GM19193 (cell line): ENCODE measurements around the gene FGD5.

Source experiments
- POLR2A ChIP-seq: IDR thresholded peaks from 4 replicates; pipeline ENCODE4 v1.6.1; 2011; ENCODE audit not compliant: insufficient read depth, insufficient read length; ENCODE audit errors: extremely low read depth

The FGD5 gene, protein sequence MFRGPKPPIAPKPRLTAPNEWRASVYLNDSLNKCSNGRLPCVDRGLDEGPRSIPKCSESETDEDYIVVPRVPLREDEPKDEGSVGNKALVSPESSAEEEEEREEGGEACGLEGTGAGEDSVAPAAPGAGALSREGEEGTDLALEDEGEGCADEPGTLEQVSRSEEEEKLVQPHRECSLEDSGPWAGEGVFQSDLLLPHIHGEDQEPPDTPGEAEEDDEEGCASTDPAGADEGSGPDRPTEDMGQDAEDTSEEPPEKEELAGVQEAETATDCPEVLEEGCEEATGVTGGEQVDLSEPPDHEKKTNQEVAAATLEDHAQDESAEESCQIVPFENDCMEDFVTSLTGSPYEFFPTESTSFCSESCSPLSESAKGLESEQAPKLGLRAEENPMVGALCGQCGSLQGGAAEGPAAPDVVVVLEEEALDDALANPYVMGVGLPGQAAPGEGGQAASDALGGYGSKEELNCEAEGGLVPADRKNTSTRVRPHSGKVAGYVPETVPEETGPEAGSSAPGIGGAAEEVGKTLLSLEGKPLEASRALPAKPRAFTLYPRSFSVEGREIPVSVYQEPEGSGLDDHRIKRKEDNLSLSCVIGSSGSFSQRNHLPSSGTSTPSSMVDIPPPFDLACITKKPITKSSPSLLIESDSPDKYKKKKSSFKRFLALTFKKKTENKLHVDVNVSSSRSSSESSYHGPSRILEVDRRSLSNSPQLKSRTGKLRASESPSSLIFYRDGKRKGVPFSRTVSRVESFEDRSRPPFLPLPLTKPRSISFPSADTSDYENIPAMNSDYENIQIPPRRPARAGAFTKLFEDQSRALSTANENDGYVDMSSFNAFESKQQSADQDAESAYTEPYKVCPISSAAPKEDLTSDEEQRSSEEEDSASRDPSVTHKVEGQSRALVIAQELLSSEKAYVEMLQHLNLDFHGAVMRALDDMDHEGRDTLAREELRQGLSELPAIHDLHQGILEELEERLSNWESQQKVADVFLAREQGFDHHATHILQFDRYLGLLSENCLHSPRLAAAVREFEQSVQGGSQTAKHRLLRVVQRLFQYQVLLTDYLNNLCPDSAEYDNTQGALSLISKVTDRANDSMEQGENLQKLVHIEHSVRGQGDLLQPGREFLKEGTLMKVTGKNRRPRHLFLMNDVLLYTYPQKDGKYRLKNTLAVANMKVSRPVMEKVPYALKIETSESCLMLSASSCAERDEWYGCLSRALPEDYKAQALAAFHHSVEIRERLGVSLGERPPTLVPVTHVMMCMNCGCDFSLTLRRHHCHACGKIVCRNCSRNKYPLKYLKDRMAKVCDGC (N-terminal part only)

DNA sequence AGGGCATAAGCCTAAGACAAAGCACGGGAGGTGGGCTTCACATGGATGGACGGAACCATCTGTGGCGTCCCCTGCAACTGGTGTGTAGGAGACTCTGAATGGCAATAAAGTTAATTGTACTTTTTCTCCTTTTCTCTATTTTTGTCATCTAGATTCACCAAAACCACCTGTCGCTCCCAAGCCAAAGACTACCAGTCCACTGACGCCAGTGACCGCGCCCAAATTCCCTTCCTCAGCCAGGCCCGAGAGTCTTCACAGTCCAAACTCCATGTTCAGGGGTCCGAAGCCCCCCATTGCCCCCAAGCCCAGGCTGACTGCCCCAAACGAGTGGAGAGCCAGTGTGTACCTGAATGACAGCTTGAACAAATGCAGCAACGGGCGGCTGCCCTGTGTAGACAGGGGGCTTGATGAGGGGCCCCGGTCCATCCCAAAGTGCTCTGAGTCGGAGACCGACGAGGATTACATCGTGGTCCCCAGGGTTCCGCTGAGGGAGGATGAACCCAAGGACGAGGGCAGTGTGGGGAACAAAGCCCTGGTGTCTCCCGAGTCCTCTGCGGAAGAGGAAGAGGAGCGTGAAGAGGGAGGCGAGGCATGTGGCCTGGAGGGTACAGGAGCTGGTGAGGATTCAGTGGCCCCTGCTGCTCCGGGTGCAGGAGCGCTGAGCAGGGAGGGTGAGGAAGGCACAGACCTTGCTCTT is at the start of gene FGD5:
Gene FGD5 (plus strand): TSS at position 159 of the 697 bp plus-strand sequence. CDS start 110 bp downstream, at position 269.
- no peak for TF ChIP-seq POLR2A

DNA sequence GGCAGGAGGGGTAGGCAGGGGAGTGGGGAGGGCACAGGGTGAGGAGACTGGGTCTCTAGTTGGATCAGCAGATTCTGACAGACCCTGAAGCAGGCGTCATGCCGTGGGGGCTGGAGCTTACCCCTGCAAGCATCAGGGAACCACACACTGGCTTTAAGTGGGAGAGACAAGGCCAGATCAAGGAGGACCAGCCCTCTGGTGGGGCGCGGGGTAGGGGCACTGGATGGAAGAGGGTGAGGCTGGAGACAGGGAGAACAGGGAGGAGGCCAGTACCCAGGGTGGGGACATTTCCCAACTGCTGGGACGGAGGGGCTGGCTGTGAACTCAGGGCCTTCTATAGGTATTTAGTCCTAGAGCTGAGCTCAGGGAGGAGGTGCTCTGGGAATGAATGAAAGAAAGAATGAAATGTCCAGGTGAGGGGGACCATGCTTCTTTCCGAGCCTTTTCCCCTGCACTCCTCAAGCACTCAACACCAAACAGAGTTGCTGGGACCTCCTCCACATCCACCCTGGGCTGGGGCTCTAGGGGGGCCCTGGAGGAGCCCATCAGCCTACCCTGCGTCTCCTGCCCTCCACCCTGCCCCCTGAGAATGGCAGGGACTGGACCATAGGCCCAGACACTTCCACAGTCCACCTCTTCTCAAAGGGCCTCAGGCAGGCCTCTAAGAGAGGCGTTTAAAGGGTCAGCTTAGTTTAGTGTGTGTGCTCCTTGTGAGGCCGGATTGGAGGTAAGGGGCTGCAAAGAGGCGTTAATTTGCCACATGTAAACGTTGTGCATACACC is 49.0 kb upstream of the FGD5 start:
- no peak for TF ChIP-seq POLR2A

DNA sequence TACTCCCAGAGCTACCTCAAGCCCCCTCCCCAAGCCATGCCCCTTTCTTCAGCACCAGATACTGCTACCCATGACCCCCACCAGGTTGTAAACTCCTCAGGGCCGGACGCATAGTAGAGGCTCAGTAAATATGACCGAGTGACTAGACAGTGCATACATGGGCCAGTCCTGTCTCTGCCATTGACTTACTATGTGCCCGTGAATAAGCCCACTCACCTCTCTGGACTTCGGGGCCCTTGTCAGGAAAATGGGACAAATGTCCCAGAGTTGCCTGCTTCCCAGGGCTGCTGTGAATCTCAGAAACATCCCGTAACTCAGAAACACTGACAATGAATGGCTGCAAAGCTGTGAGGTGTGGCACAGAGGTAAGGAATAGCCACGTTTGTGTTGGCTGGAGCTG is 48.2 kb upstream of the FGD5 start:
- no peak for TF ChIP-seq POLR2A

DNA sequence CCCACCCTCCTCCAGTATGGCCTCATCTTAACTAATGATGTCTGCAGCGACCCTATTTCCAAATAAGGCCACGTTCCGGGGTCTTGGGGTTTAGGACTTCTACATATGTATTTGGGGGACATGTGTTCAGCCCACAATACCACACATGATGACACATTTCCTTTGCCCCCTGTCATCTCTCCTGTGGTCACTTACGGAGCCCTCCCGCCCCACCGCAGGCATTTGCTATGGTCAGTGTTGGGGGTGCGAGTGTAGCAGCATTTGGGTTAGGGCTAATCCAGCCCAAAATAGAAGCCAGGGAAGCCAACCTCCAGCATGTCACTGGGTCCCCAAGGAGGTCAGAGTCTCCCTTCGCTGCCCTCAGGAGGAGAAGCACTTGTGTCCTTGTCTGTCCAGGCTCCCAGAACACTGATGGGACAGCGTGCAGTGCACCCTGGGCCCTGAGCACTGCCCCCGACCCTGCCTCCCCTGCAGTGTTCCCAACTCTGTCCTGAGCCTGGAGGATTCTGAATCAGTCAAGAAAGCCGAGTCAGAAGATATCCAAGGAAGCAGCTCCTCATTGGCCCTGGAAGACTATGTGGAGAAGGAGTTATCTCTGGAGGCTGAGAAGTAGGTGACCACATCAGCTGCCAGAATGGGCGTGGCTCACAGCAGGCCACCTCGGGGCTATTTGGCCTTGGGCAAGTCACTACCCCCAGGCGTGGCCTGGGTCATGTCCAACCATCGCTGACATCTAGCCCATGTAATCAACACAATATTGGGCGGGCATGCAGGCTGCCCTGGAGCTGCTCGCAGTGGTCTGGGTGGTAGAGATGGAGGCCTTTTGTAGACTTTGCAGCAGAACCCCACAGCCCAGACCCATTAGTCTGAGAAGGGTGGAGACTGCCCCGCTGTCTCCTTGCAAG is 46.9 kb upstream of the FGD5 start:
- no peak for TF ChIP-seq POLR2A

DNA sequence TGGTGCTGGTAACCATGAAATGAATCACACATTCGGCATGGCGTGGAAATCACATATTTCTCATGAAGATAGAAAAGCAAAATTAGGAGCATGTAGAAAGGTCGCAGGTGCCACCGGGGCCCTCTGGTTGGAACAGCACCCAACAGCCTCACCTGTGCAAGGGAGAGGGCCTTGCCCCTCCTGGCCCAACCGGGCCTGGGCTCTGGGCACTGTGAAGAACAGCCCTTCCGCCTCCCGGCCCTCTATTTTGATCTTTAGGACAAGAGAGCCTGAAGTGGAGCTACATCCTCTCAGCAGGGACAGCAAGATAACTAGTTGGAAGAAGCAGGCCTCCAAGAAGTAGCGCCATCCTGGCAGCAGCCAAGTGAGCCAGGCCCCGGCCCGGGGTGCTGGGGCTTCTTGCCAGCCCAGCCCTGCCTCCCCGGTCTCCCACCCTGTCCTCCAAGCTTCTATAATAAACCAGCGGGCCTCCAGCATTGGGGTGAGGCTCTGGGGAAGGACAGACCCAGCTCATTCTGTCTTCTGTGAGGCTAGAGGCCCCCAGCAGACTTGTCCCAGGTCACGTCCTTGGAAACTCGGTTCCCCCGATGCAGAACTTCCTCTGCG is 46.1 kb upstream of the FGD5 start:
- TF ChIP-seq POLR2A = no peak

DNA sequence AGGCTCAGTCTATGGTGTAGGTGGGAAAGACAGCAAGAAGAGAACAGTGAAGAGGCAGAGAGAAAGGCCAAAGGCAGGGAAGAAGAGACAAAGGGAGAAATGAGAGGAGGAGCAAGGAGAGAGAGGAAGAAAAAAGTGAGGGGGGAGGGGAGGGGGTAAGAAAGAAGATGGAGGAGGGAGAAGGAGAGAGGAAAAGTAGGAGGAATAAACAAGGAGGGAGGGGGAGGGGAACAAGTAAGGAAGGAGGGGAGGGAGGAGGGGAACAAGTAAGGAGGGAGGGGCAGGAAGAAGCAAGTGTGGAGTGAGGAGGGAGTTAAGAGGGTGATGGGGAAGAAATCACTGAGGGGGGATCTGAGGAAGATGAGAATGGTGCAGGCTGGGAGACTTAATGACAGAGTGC is 45.5 kb upstream of the FGD5 start:
- TF ChIP-seq POLR2A = no peak

DNA sequence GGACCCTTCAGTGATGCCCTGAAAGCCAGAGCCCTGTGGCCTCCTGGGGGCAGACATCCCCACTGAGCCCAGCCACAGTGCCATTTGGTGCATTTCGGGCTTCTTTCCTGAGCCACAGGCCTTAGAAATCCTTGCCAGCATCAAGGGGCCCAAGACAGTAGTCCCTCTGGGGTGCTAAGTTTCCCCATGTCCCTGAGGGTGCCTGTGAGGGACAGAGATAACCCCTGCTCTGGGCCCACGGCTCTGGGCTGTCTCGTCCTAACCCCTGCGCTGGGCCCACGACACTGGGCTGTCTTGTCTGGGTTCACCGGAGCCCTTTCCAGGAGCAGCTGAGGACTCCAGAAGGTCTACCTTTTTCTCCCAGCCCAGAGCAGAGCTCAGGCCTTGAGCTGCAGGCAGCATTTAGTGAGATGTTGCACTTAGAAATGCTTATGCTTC is 45.1 kb upstream of the FGD5 start:
- TF ChIP-seq POLR2A = no peak

DNA sequence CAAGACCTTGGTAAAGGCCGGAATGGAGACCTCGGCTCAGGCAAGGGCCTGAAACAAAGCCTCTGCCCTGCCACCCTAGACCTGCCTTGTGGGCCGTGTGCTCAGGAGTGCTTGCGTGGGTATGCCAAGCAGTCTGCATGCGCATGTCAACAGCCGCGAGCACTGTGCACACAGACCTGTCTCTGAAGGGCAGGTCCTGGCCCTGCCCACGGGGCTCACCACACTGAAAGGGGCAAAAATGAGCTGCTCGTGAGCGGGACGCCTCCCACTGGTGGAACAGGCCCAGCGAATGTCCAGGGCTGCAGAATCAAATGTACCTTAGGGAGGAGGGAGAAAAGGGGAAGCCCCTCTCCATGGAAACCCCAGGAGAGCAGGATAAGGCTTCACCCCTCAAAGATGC is 44.3 kb upstream of the FGD5 start:
- TF ChIP-seq POLR2A = no peak

DNA sequence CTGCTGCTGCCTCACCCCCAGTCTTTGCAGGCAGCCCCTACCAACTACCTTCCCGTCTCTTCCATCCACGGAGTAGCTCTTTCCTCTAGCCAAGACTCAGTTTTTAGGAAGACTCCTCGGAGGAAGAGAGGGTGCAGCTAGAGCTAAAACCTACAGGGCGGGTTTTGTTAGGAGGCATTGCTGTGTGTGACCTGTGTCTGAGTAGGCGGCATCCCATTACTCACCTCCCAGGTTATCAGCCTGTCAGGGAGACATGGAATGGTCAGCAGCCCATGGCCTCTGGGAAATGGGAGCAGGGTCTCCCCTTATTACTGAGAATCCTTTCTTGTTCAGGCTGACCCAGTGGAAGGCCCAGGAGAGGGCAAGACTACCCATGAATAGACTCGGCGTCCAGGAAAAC is 43.8 kb upstream of the FGD5 start:
- no peak for TF ChIP-seq POLR2A

DNA sequence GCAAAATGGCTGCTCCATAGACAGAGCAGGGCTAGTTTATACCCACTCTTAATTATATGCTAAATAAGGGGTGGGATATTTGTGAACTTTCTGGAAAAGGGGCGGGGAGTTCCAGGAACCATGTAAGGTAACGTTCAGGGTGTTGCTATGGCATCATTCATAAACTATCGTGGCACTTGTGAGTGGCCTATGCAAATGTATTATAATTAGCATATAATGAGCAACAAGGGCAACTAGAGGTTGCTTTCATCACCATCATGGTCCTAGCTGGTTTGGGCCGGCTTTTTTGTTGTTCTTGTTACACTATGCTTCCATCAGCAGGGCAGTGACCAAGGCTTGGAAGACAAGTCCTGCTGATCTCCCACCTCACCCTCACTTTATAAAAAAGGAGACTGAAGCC is 43.2 kb upstream of the FGD5 start:
- TF ChIP-seq POLR2A = no peak

DNA sequence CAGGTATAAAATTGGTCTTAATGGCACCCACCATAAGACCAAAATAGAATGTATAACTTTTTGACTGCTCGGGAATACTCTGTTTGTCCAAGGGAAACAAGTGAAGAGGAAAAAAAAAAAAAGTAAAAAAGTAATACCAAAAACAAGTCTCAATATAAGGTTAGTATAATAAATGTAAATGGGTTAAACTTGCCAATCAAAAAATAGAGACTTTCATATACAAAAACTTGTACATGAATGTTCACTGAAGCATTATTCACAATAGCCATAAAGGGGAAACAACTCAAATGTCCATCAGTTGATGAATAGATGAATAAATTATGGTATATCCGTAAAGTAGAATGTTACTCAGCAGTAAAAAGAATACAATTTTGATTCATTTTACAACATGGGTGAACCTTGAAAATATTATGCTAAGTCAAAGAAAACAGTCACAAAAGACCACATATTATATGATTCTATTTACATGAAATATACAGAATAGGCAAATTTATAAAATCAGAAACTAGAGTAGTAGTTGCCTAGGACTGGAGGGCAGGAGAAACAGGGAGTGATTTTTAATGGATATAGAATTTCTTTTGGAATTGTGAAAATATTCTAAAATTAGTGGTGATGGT is 39.6 kb upstream of the FGD5 start:
- no peak for TF ChIP-seq POLR2A

DNA sequence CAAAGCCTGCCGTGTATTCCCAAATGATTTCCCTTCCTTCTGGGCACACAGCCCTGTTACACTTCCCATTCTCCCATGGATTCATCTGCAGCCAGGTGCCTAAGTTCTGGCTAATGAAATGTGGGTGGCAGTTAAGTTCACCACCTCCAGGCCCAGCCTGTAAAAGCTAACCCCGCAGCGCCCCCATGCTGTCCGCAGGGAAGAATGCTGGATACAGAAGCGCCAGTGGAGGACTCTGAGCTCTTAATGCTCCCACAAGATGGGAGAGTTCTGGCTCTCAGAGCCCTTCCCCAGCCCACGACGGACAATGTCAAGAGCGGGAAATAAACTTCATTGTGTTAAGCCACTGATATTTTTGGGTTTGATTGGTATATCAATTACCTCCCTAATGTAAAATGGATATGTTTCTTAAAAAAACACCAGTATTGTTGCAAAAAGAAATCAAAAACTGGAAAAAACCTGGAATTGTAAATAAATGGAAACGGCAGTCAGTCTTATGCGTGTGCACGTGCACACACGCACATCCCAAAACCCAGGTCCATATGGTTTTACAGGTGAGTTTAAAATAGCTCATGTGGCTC is 37.7 kb upstream of the FGD5 start:
- TF ChIP-seq POLR2A = no peak

DNA sequence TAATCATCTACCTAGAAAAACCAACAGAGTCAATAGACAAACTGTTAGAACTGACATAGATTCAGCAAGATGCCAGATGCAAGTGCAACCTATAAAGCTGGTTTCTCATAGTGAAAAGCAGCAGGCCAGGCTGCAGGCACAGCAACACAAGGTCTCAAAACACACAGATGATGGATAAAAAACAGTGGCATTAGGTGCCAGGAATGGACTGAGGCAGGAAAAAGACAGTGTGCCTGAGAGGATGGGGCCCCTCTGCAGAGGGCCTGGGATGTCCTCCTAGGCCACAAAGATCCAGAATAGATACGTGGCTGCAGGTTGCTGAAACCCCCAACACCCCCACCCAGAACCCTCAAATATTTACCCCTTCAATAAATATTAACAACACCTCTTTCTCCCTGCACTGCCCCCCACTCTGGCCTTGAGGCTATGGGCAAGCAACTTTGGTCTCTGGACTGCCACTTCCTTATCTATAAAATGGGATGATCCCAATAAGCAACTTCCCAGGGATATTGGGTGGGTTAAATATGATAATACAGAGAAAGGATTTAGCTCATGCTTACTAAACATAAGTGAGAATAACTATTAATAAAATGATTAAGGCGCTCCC is 35.2 kb upstream of the FGD5 start:
- no peak for TF ChIP-seq POLR2A
